Psoas muscle (tissue), 8 donors: ENCODE data around the gene PACS2. TPM values are rescaled to one million over a fixed set of nuclear protein-coding genes. Genes with fewer than 3 reads are reported as not detected.

Source experiments
- ATAC-seq, 4 donors: fragments of 200-7000 bp; cut with Tn5 transposase; one replicate each; pipeline ENCODE4 v1.9.1; 2020; ENCODE audit warnings: moderate library complexity in 3 of 4, mild to moderate bottlenecking in 2 of 4
- DNase-seq, 2 donors: peaks; one replicate each; pipeline ENCODE4 v3.0.0-alpha.2; 2020
- H3K27ac ChIP-seq: fragments of 200-600 bp; one replicate; pipeline ENCODE4 v1.8.0; 2022
- H3K27me3 ChIP-seq, 3 donors: fragments of 200-600 bp in 1 of 3; one replicate each; pipeline versions ENCODE4 v1.6.1 to v1.8.0; 2013 to 2022; ENCODE audit warnings: low read length in 2 of 3, mild to moderate bottlenecking in 2 of 3, moderate library complexity in 1 of 3; ENCODE audit not compliant: insufficient read depth in 3 of 3
- H3K36me3 ChIP-seq, 2 donors: fragments of 200-600 bp in 1 of 2; one replicate each; pipeline versions ENCODE4 v1.6.1 to v1.8.0; 2013 to 2022; ENCODE audit warnings: low read depth in 1 of 2, mild to moderate bottlenecking in 1 of 2, moderate library complexity in 1 of 2; ENCODE audit not compliant: insufficient read depth in 1 of 2
- H3K4me1 ChIP-seq: fragments of 200-600 bp; one replicate; pipeline ENCODE4 v1.8.0; 2022
- H3K4me3 ChIP-seq: fragments of 200-600 bp; one replicate; pipeline ENCODE4 v1.8.0; 2022; ENCODE audit warnings: mild to moderate bottlenecking
- H3K9me3 ChIP-seq: fragments of 200-600 bp; one replicate; pipeline ENCODE4 v1.8.0; 2022
- WGBS, 3 donors: extraction: QIAGEN DNeasy Blood & Tissue Kit; methylation state at CpG; one replicate each; pipeline versions ENCODE4 v1.1.6 to v1.1.7; 2013; 5-methylcytosine and 5-hydroxymethylcytosine counted together
- intact Hi-C, 2 donors: fragments of 100-400 bp; cut with DNase I; formaldehyde crosslinking; loops; one replicate each; pipeline versions ENCODE4 v1.11.0 to v1.14.2; 2022
- polyA plus RNA-seq, 3 donors: library from polyadenylated mRNA; stranded (reverse); fragments of 200-250 nt; gene quantifications; one replicate each; pipeline ENCODE4 v1.2.3, GENCODE V29; 2013
- total RNA-seq, 4 donors: library from RNA; stranded (reverse); fragmentation: NEBNext Ultra II Directional in 2 of 4; extraction: Animal tissue kit (Norgen Biotek cat#: 25700) in 2 of 4; gene quantifications; one replicate each; pipeline versions ENCODE4 v1.2.1 to v1.2.4, GENCODE V29; 2021 to 2023
- TF ChIP-seq, protein P1 (sequence below): fragments of 200-600 bp; IDR thresholded peaks from one replicate; pipeline ENCODE4 v1.8.0; 2022; ENCODE audit warnings: antibody characterized with exemption
- donor health status: healthy with polysubstance abuse.
- donor health status: DM: no; HTN: no; CAD: no; lungs with moderate emphysema.
- donor health status: Bipolar disorder and iron deficiency.
- donor health status: healthy.
- donor health status: DM: yes; HTN: yes; CAD: no.
- donor health status: DM: no; HTN: no; CAD: no.
- donor health status: DM: no; HTN: no; CAD: no.
- donor health status: DM: yes; HTN: yes; CAD: no.

Gene PACS2
- total and polyA plus RNA-seq, 7 donors: 57.1 to 83.1 (median 72.8) TPM

DNA sequence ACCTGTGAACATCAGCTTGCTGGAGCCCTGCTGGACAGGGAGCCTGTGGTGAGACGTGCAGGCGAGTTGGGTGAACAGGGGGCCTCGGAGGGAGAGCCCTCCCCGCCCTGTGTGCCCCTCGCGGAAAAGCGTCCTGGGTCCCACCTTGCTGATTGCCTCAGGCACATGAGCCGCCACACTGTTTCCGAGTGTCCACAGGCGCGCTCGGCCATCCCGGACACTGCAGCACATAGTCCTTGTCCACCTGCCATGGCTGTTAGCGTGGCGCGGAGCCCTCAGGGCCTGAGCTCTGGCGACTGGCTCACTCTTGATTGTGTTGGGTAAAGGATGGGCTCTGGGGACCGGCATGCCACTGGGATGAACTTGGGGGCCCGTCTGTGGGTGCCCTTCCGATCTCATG, 40.0 kb downstream of the PACS2 start:
- ATAC-seq (no peak), DNase-seq (no peak)
- no peaks in the 10 kb centered on the region for H3K4me1 ChIP-seq
- no peak overlapping the region for H3K27ac ChIP-seq
- 94 to 98% (median 96%) methylated on average over 18 to 20 of the region's 20 CpGs for WGBS, 3 donors
- TF ChIP-seq, protein P1, sequence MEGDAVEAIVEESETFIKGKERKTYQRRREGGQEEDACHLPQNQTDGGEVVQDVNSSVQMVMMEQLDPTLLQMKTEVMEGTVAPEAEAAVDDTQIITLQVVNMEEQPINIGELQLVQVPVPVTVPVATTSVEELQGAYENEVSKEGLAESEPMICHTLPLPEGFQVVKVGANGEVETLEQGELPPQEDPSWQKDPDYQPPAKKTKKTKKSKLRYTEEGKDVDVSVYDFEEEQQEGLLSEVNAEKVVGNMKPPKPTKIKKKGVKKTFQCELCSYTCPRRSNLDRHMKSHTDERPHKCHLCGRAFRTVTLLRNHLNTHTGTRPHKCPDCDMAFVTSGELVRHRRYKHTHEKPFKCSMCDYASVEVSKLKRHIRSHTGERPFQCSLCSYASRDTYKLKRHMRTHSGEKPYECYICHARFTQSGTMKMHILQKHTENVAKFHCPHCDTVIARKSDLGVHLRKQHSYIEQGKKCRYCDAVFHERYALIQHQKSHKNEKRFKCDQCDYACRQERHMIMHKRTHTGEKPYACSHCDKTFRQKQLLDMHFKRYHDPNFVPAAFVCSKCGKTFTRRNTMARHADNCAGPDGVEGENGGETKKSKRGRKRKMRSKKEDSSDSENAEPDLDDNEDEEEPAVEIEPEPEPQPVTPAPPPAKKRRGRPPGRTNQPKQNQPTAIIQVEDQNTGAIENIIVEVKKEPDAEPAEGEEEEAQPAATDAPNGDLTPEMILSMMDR: no peak
- H3K36me3 ChIP-seq: peaks cover 0 to 39% of the 10 kb centered on the region in 2 donors
- no peak overlapping the region for H3K4me3 ChIP-seq
- intact Hi-C loops: loop anchor here (5.0 kb wide), 4 partner anchors 37 to 152 kb away; no protein-coding TSS in a partner anchor
- H3K27me3 ChIP-seq: no peaks in the 10 kb centered on the region
- no peaks in the 10 kb centered on the region for H3K9me3 ChIP-seq

DNA sequence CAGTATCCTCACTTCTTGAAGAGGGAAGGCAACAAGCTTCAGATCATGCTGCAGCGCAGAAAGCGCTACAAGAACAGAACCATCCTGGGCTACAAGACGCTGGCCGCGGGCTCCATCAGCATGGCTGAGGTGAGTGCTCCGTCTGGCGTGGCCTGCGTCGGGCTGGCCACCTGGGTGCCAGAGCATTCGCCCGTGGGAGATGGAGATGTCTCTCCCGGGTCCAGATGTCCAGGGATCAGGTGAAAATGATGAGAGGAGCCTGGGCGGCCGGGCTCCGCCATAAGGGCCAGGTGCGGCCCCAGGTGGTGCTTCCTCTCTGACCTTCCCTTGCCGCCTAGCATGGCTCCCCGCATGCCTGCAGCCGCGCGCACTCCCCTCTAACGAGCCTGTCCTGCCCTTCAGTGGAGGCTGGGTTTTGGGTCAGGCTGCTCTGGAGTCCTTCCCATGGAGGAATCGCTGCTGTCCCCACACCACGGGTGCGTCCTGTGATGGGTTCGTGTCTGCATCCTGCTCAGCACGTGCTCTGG, 40.6 kb downstream of the PACS2 start:
- Histone ChIP-seq H3K27ac (no peak overlapping the region), H3K4me1 (no peaks in the 10 kb centered on the region), H3K36me3 (peaks cover 0 to 36% of the 10 kb centered on the region in 2 donors), H3K4me3 (no peak overlapping the region), H3K9me3 (no peaks in the 10 kb centered on the region), H3K27me3 (no peaks in the 10 kb centered on the region)
- no peak for DNase-seq
- ATAC-seq: no peak
- intact Hi-C loops: loop anchor here in 1 of 2 donors (5.0 kb wide), 1 partner anchor 268 kb away; no protein-coding TSS in a partner anchor
- TF ChIP-seq, protein P1: no peak
- WGBS, 3 donors: 92 to 93% (median 93%) methylated on average over 26 to 27 of the region's 27 CpGs

DNA sequence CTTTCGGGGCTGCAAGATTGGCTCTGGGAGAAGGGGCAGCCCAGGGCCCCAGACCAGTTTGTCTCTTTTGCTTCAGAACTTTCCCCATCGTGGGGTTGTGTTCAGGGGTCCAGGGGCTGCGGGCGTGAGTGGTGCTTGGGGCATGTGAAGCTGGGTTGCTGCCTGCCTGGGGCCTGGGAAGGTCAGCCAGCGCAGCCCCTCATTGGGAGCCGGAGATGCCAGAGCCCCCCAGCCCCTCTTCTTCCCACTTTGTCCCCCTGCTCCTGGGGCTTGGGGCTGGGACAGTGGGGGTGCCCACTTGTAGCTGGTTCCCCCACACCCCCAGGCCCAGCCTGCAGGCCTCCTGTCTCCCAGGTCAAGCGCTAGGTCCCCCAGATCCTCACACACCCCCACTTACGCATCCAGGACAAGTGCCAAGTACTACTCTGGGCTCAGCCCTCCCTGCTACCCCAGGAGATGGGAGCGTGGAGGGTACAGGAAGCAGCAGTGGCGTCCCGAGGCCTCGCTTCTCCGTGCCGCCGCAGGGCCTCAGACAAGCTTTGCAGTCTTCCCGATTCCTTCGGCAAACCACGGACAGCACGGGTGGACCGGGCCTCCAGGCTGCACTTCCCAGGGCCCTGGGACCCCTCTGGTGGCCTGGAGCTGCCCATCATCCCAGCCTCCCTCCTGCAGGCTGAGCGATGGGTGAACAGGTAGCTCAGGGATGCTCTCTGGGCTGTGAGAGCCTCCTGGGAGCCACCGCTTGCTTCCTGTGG, 41.5 kb downstream of the PACS2 start:
- Histone ChIP-seq H3K36me3 (peaks cover 0 to 38% of the 10 kb centered on the region in 2 donors), H3K27me3 (no peaks in the 10 kb centered on the region), H3K9me3 (no peaks in the 10 kb centered on the region), H3K27ac (no peak overlapping the region), H3K4me1 (no peaks in the 10 kb centered on the region), H3K4me3 (no peak overlapping the region)
- intact Hi-C loops: loop anchor here in 1 of 2 donors (5.0 kb wide), 1 partner anchor 269 kb away; no protein-coding TSS in a partner anchor
- WGBS, 3 donors: 91 to 94% (median 92%) methylated on average over 22 of the region's 22 CpGs
- DNase-seq: no peak
- ATAC-seq: no peak
- TF ChIP-seq, protein P1: no peak

DNA sequence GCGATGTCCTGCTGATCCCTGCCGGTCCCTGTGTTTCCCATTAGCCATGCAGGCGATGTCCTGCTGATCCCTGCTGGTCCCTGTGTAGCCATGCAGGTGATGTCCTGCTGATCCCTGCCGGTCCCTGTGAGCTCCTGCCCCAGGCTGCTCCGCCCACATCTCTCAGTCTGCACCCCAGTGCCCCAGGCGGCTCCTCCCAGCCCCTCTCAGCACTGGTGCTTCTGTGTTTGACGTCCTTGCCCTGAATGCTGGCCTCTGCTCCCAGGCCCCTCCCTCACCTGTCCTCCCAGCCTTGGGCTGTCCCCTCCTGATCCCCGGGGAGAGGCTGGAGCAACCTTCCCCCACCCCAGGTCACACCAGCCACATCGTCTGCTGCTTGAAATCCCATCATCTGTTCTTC, 42.4 kb downstream of the PACS2 start:
- no peak for DNase-seq
- Histone ChIP-seq H3K4me3 (no peak overlapping the region), H3K4me1 (no peaks in the 10 kb centered on the region), H3K27me3 (no peaks in the 10 kb centered on the region), H3K36me3 (peaks cover 0 to 39% of the 10 kb centered on the region in 2 donors), H3K9me3 (no peaks in the 10 kb centered on the region), H3K27ac (no peak overlapping the region)
- intact Hi-C loops: loop anchor here in 1 of 2 donors (5.0 kb wide), 1 partner anchor 270 kb away; no protein-coding TSS in a partner anchor
- 78 to 81% (median 80%) methylated on average over 8 to 9 of the region's 9 CpGs for WGBS, 3 donors
- TF ChIP-seq, protein P1: no peak
- no peak for ATAC-seq
